HepG2 (cell line): ENCODE measurements around the gene SLC16A9. TPM values are rescaled to one million over a fixed set of nuclear protein-coding genes. Genes with fewer than 3 reads are reported as not detected.

Experiments used
- ATAC-seq: fragments of 200-7000 bp; cut with Tn5 transposase; 3 replicates; pipeline ENCODE4 v1.9.1; 2020; ENCODE audit warnings: mild to moderate bottlenecking, moderate library complexity
- BruUV-seq: library from RNA; stranded (reverse); fragments of 400-500 nt; replicated peaks from 2 replicates; lab custom pipeline; 2021; lab: Mats Ljungman, UMichigan
- CTCF ChIA-PET: fragments of 300-600 bp; formaldehyde crosslinking; extraction: SDS; loops from one replicate; lab custom pipeline; 2021; ENCODE audit warnings: low total read pairs, inconsistent platforms, low intra/inter-chr PET ratio; lab: Yijun Ruan, JAX
- POLR2A ChIA-PET: fragments of 350-600 bp; sonication (Branson Sonifier 250); formaldehyde crosslinking; loops from one replicate; lab custom pipeline; 2020; ENCODE audit warnings: antibody characterized with exemption, inconsistent platforms; lab: Yijun Ruan, JAX
- DNase-seq: peaks from one replicate; pipeline ENCODE4 v3.0.0-alpha.2; 2015; ENCODE audit warnings: low spot score
- FAIRE-seq: peaks from 3 replicates; lab custom pipeline; 2011; peaks lifted over from hg19 to GRCh38; lab: Jason Lieb, UNC
- H2AFZ ChIP-seq: one replicate; pipeline ENCODE4 v1.6.1; 2011; ENCODE audit warnings: low read length, inconsistent platforms
- H3K27ac ChIP-seq: fragments of 300-600 bp; 3 replicates; pipeline ENCODE4 v1.8.0; 2011; ENCODE audit warnings: mixed run types, mild to moderate bottlenecking, mixed read lengths, low read length, inconsistent platforms; ENCODE audit not compliant: insufficient read depth; ENCODE audit errors: extremely low read length
- H3K27me3 ChIP-seq, 2 experiments: fragments of 200-600 bp in 1 of 2; 2 replicates in 1 of 2; 3 replicates in 1 of 2; pipeline versions ENCODE4 v1.6.0 to v1.8.0; 2011; ENCODE audit warnings: low read length in 2 of 2, mild to moderate bottlenecking in 2 of 2, moderate library complexity in 2 of 2, inconsistent platforms in 1 of 2; ENCODE audit not compliant: insufficient read depth in 2 of 2, control insufficient read depth in 1 of 2
- H3K36me3 ChIP-seq, 2 experiments: fragments of 200-600 bp in 1 of 2; replicated peaks in 1 of 2; 2 replicates in 1 of 2; 3 replicates in 1 of 2; pipeline versions ENCODE4 v1.5.1 to v1.8.0; 2011; ENCODE audit warnings: low read length in 2 of 2, inconsistent platforms in 1 of 2; ENCODE audit not compliant: insufficient read depth in 2 of 2, control insufficient read depth in 1 of 2
- H3K4me1 ChIP-seq: 2 replicates; pipeline ENCODE4 v1.5.1; 2012; ENCODE audit warnings: low read length, inconsistent platforms; ENCODE audit not compliant: insufficient read depth
- H3K4me2 ChIP-seq: 2 replicates; pipeline ENCODE4 v1.6.0; 2011; ENCODE audit warnings: low read depth, low read length, inconsistent platforms
- H3K4me3 ChIP-seq, 3 experiments: fragments of 200-600 bp in 1 of 3; sonication (generic), shearing (Covaris generic) in 1 of 3; replicated peaks in 1 of 3; 2 replicates each; pipeline ENCODE4 v1.5.1; 2011 to 2016; ENCODE audit warnings: low read length in 3 of 3, inconsistent platforms in 2 of 3, low read depth in 2 of 3, mild to moderate bottlenecking in 2 of 3, control low read depth in 1 of 3, mixed read lengths in 1 of 3; ENCODE audit not compliant: insufficient read depth in 1 of 3
- H3K79me2 ChIP-seq: one replicate; pipeline ENCODE4 v1.6.1; 2011; ENCODE audit warnings: low read length, inconsistent platforms; ENCODE audit not compliant: insufficient read depth
- H3K9ac ChIP-seq: 2 replicates; pipeline ENCODE4 v1.6.0; 2011; ENCODE audit warnings: mild to moderate bottlenecking, low read depth, low read length, inconsistent platforms; ENCODE audit not compliant: insufficient read depth
- H3K9me3 ChIP-seq: 2 replicates; pipeline ENCODE4 v1.5.1; 2012; ENCODE audit warnings: mild to moderate bottlenecking, low read length
- H4K20me1 ChIP-seq: 2 replicates; pipeline ENCODE4 v1.6.0; 2011; ENCODE audit warnings: inconsistent platforms, mild to moderate bottlenecking, low read length, moderate library complexity; ENCODE audit not compliant: insufficient read depth
- ARHGAP35 ChIP-seq: sonication (generic); formaldehyde crosslinking; IDR thresholded peaks from 2 replicates; pipeline ENCODE4 v1.9.0; 2022; ENCODE audit warnings: mild to moderate bottlenecking, inconsistent platforms, moderate library complexity, missing genetic modification reagents, borderline replicate concordance
- ETV5 ChIP-seq: IDR thresholded peaks from 2 replicates; pipeline ENCODE4 v1.6.1; 2018; ENCODE audit warnings: missing biosample characterization, missing genetic modification reagents, inconsistent platforms, borderline replicate concordance
- KLF13 ChIP-seq: sonication (generic); formaldehyde crosslinking; IDR thresholded peaks from 2 replicates; pipeline ENCODE4 v1.4.0; 2020; ENCODE audit warnings: mild to moderate bottlenecking, missing genetic modification reagents
- MED1 ChIP-seq: sonication (generic); formaldehyde crosslinking; IDR thresholded peaks from 2 replicates; pipeline ENCODE4 v1.4.0; 2020; ENCODE audit warnings: missing genetic modification reagents
- PPARG ChIP-seq: conservative IDR thresholded peaks from 2 replicates; pipeline ENCODE4 v1.6.1; 2016; ENCODE audit warnings: missing biosample characterization, missing genetic modification reagents
- STAG1 ChIP-seq: sonication (generic); formaldehyde crosslinking; IDR thresholded peaks from 2 replicates; pipeline ENCODE4 v1.4.0; 2020; ENCODE audit warnings: missing genetic modification reagents
- TBL1XR1 ChIP-seq: fragments of 150-350 bp; IDR thresholded peaks from 2 replicates; pipeline ENCODE4 v1.6.1; 2014; ENCODE audit warnings: borderline replicate concordance, low read length; ENCODE audit not compliant: partially characterized antibody
- TSC22D2 ChIP-seq: sonication (generic); formaldehyde crosslinking; IDR thresholded peaks from 2 replicates; pipeline ENCODE4 v1.5.1; 2020; ENCODE audit warnings: missing genetic modification reagents, mild to moderate bottlenecking, borderline replicate concordance
- ZBTB7A ChIP-seq: sonication (generic); formaldehyde crosslinking; IDR thresholded peaks from 2 replicates; pipeline ENCODE4 v1.8.0; 2022; ENCODE audit warnings: mild to moderate bottlenecking, missing genetic modification reagents
- ZBTB8A ChIP-seq: sonication (generic); formaldehyde crosslinking; IDR thresholded peaks from 2 replicates; pipeline ENCODE4 v1.4.0; 2020; ENCODE audit warnings: mild to moderate bottlenecking, low read depth, missing genetic modification reagents, borderline replicate concordance
- ZFP62 ChIP-seq: sonication (generic); formaldehyde crosslinking; IDR thresholded peaks from 2 replicates; pipeline ENCODE4 v1.4.0; 2020; ENCODE audit warnings: missing genetic modification reagents
- ZNF143 ChIP-seq: sonication (generic); formaldehyde crosslinking; IDR thresholded peaks from 2 replicates; pipeline ENCODE4 v1.4.0; 2020; ENCODE audit warnings: missing genetic modification reagents
- ZNF3 ChIP-seq: IDR thresholded peaks from 2 replicates; pipeline ENCODE4 v1.7.0; 2017; ENCODE audit warnings: inconsistent platforms
- ZNF713 ChIP-seq: sonication (generic); formaldehyde crosslinking; IDR thresholded peaks from 2 replicates; pipeline ENCODE4 v1.4.0; 2020; ENCODE audit warnings: mild to moderate bottlenecking, missing genetic modification reagents
- ZZZ3 ChIP-seq: sonication (generic); formaldehyde crosslinking; IDR thresholded peaks from 2 replicates; pipeline ENCODE4 v1.4.0; 2020; ENCODE audit warnings: missing genetic modification reagents, mild to moderate bottlenecking, borderline replicate concordance
- WGBS: methylation state at CpG from one replicate; pipeline ENCODE4 v1.1.6; 2017; ENCODE audit warnings: low lambda C conversion rate; 5-methylcytosine and 5-hydroxymethylcytosine counted together
- in situ Hi-C: cut with HindIII; loops from 2 replicates; pipeline ENCODE4 v1.10.0; 2017; ENCODE audit warnings: low pct_unique_long_range_greater_than_20kb; ENCODE audit not compliant: extremely low pct_ligation_motif_present
- intact Hi-C: fragments of 100-400 bp; cut with micrococcal nuclease; formaldehyde crosslinking; loops from one replicate; pipeline ENCODE4 v1.10.0; 2022; ENCODE audit not compliant: unreplicated experiment
- polyA plus RNA-seq, 8 experiments: library from polyadenylated mRNA; depleted of rRNA in 3 of 8; stranded (reverse) in 7 of 8; unstranded in 1 of 8; fragments of >200 nt; fragmentation: Illumina TruSeq in 4 of 8; extraction: Trizol in 4 of 8; gene quantifications; 2 replicates each; pipeline versions ENCODE4 v1.2.1 to v1.2.3, GENCODE V29; 2011 to 2016; ENCODE audit warnings: low read depth in 4 of 8, missing spikeins in 1 of 8, mixed read lengths in 1 of 8; ENCODE audit not compliant: insufficient read depth in 1 of 8
- total RNA-seq, 5 experiments: library from RNA; depleted of rRNA; stranded (reverse); fragments of >200 nt; fragmentation: Illumina TruSeq; extraction: Trizol; gene quantifications; 2 replicates each; pipeline ENCODE4 v1.2.3, GENCODE V29; 2016; ENCODE audit warnings: low read depth in 1 of 5
- TF ChIP-seq, protein P1 (sequence below): sonication (generic); formaldehyde crosslinking; IDR thresholded peaks from 2 replicates; pipeline ENCODE4 v1.8.0; 2022; ENCODE audit warnings: mild to moderate bottlenecking, missing genetic modification reagents
- TF ChIP-seq, protein P2 (sequence below): sonication (generic); formaldehyde crosslinking; IDR thresholded peaks from 2 replicates; pipeline ENCODE4 v1.4.0; 2020; ENCODE audit warnings: missing genetic modification reagents
- TF ChIP-seq, protein P3 (sequence below): sonication (generic); formaldehyde crosslinking; IDR thresholded peaks from 2 replicates; pipeline ENCODE4 v1.8.0; 2022; ENCODE audit warnings: missing genetic modification reagents, low read depth, mild to moderate bottlenecking, borderline replicate concordance
- TF ChIP-seq, protein P4 (sequence below): sonication (generic); formaldehyde crosslinking; IDR thresholded peaks from 2 replicates; pipeline ENCODE4 v1.5.0; 2020; ENCODE audit warnings: mild to moderate bottlenecking, missing genetic modification reagents, moderate library complexity

Gene SLC16A9
- total and polyA plus RNA-seq, 2 of the 13 experiments (the other 11 are each of a cell fraction or from before 2014, with no cell fraction given) = 0.01 to 0.09 TPM

DNA sequence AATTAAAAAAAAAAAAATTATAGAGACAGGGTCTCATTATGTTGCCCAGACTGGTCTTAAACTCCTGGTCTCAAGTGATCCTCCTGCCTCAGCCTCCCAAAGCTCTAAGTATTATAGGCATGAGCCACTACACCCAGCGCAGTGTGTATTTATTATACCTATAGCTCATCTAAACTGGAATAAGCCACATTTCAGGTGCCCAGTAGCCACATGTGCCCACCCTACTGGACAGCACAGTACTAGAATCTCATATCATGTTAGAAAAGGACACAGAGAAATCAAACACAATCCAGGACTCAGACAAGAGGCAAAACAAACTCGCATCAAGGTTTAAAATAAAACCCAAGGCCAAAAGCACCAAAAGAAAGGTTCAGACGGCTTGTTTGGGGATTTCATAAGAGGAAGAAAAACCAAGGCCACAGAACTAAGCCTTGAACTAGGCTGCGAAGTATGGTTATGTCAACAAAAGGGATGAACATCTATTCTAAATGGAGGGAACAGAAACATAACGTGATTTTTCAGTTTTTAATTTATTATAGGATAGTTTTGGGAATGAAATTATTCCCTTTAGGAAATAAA, 32.3 kb downstream of the SLC16A9 start (continued):
- TF ChIP-seq, protein P1, sequence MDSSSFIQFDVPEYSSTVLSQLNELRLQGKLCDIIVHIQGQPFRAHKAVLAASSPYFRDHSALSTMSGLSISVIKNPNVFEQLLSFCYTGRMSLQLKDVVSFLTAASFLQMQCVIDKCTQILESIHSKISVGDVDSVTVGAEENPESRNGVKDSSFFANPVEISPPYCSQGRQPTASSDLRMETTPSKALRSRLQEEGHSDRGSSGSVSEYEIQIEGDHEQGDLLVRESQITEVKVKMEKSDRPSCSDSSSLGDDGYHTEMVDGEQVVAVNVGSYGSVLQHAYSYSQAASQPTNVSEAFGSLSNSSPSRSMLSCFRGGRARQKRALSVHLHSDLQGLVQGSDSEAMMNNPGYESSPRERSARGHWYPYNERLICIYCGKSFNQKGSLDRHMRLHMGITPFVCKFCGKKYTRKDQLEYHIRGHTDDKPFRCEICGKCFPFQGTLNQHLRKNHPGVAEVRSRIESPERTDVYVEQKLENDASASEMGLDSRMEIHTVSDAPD = 0 out of 2 replicates have a peak, but pooled peaks have one; percentile 29
- no peak for TF ChIP-seq ZNF143 (CRISPR knock-in tag)
- no peak for TF ChIP-seq ZNF3
- no peak for TF ChIP-seq ZBTB7A
- TF ChIP-seq TBL1XR1 = no peak
- TF ChIP-seq ZNF713 (CRISPR knock-in tag) = no peak
- TF ChIP-seq ZFP62 (CRISPR knock-in tag) = no peak
- peak; percentile 34; the same call in 1 of the 2 replicates for TF ChIP-seq ETV5 (CRISPR knock-in tag)
- TF ChIP-seq, all 625 proteins: peak for 64

DNA sequence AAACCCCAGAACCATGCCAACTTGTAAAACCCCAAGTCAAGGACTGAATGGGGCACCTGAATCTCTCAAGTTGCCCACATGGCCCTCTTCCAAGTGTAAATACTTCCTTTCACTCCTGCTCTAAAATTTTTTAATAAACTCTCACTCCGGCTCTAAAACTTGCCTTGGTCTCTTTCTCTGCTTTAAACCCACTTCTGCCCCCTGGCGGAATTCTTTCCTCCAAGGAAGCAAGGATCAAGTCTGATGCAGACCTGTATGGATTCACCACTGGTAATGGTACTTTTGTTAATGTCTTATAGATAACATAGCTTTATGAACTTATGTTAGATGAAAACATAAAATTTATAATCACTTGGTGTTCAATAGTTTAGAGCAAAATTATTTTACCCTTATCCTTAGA, 33.8 kb downstream of the SLC16A9 start:
- POLR2A ChIA-PET = no interaction called here
- no peaks in the 10 kb centered on the region for H3K9me3 ChIP-seq
- H3K79me2 ChIP-seq = no peaks in the 10 kb centered on the region
- peaks cover 20% of the 10 kb centered on the region for H3K4me1 ChIP-seq
- in situ Hi-C loops (no loop called here), intact Hi-C loops (no loop called here)
- H3K27me3 ChIP-seq = no peaks in the 10 kb centered on the region
- H4K20me1 ChIP-seq = no peaks in the 10 kb centered on the region
- CTCF ChIA-PET = interaction anchor here (1.2 kb wide), 1 partner anchor 49 kb away, joined by 4 read pairs; no protein-coding TSS in a partner anchor
- no peaks in the 10 kb centered on the region for H3K36me3 ChIP-seq
- FAIRE-seq (no peak), ATAC-seq (no peak; the same call in 2 of the 3 replicates), DNase-seq (peak; percentile 28)
- no TSS peak for BruUV-seq
- no peak overlapping the region for H3K4me2 ChIP-seq
- WGBS = 39% methylated on average over 2 of the region's 2 CpGs
- H3K27ac ChIP-seq = no peak overlapping the region
- H2AFZ ChIP-seq = no peak overlapping the region
- no peak overlapping the region for H3K9ac ChIP-seq
- no peak overlapping the region for H3K4me3 ChIP-seq
- TF ChIP-seq, protein P2, sequence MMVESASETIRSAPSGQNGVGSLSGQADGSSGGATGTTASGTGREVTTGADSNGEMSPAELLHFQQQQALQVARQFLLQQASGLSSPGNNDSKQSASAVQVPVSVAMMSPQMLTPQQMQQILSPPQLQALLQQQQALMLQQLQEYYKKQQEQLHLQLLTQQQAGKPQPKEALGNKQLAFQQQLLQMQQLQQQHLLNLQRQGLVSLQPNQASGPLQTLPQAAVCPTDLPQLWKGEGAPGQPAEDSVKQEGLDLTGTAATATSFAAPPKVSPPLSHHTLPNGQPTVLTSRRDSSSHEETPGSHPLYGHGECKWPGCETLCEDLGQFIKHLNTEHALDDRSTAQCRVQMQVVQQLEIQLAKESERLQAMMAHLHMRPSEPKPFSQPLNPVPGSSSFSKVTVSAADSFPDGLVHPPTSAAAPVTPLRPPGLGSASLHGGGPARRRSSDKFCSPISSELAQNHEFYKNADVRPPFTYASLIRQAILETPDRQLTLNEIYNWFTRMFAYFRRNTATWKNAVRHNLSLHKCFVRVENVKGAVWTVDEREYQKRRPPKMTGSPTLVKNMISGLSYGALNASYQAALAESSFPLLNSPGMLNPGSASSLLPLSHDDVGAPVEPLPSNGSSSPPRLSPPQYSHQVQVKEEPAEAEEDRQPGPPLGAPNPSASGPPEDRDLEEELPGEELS (CRISPR knock-in tag) = no peak
- no peak for TF ChIP-seq MED1 (CRISPR knock-in tag)
- no peak for TF ChIP-seq TSC22D2
- TF ChIP-seq PPARG (CRISPR knock-in tag) = no peak
- TF ChIP-seq ZBTB8A (CRISPR knock-in tag) = no peak
- TF ChIP-seq, protein P3, sequence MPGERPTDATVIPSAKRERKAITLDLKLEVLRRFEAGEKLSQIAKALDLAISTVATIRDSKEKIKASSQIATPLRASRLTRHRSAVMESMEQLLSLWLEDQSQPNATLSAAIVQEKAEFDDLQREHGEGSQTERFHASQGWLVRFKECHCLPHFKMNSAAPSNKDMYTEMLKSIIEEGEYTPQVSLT = no peak
- TF ChIP-seq ZZZ3 (CRISPR knock-in tag) = no peak
- no peak for TF ChIP-seq KLF13 (CRISPR knock-in tag)
- TF ChIP-seq STAG1 = 0 out of 2 replicates have a peak, but pooled peaks have one; percentile 7
- no peak for TF ChIP-seq ARHGAP35 (CRISPR knock-in tag)
- TF ChIP-seq, protein P4, sequence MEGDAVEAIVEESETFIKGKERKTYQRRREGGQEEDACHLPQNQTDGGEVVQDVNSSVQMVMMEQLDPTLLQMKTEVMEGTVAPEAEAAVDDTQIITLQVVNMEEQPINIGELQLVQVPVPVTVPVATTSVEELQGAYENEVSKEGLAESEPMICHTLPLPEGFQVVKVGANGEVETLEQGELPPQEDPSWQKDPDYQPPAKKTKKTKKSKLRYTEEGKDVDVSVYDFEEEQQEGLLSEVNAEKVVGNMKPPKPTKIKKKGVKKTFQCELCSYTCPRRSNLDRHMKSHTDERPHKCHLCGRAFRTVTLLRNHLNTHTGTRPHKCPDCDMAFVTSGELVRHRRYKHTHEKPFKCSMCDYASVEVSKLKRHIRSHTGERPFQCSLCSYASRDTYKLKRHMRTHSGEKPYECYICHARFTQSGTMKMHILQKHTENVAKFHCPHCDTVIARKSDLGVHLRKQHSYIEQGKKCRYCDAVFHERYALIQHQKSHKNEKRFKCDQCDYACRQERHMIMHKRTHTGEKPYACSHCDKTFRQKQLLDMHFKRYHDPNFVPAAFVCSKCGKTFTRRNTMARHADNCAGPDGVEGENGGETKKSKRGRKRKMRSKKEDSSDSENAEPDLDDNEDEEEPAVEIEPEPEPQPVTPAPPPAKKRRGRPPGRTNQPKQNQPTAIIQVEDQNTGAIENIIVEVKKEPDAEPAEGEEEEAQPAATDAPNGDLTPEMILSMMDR = peak; percentile 25
